GM21825 (cell line): ENCODE measurements around the gene DHCR7.

Source experiments
- ATAC-seq: cut with Tn5 transposase; IDR thresholded peaks from one replicate; pipeline ENCODE4 v1.9.1; 2021; ENCODE audit warnings: mild to moderate bottlenecking, moderate library complexity; ENCODE audit not compliant: unreplicated experiment

DHCR7 gene

GRCh38 chr11:71481101-71481960 lies 33.1 kb upstream of the DHCR7 start:
- no peak for ATAC-seq

GRCh38 chr11:71478528-71478840 lies 30.3 kb upstream of the DHCR7 start:
- ATAC-seq = no peak

GRCh38 chr11:71477641-71478527 lies 29.7 kb upstream of the DHCR7 start:
- no peak for ATAC-seq

DNA sequence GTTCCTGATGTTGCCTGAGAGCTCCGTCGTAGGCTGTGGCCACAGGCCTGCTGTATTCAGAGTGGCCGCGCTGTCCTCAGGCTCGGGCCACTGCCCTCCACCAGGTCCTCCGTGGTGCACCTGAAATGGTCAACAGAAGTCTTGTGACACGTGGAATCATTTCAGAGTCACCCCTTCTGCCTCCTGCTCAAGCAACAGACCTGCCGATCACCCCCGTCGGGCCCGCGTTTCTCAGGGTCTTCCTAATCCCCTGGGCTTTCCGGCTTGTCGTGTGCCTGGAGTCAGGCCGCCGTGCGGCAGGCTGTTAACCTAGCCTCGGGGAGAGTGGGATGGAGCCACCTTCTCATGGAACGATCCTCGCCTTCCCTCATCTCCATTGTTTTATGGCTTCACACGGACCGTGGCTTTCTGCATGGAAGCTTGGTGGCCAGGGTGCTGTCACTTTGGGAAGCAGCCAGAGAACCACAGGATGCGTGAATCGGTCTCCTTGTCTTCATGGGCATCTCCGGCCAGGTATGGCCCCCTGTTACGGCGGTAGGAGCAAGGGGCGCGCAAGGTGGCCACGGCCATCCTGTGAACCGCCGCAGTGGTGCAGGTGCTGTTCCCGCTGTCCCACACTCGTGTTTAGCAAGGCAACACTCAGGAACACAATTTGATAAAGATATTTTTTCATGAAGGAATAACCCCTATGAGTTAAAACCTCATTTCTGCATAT lies 28.9 kb upstream of the DHCR7 start:
- no peak for ATAC-seq

GRCh38 chr11:71476031-71476430 lies 27.8 kb upstream of the DHCR7 start:
- ATAC-seq = no peak

DNA sequence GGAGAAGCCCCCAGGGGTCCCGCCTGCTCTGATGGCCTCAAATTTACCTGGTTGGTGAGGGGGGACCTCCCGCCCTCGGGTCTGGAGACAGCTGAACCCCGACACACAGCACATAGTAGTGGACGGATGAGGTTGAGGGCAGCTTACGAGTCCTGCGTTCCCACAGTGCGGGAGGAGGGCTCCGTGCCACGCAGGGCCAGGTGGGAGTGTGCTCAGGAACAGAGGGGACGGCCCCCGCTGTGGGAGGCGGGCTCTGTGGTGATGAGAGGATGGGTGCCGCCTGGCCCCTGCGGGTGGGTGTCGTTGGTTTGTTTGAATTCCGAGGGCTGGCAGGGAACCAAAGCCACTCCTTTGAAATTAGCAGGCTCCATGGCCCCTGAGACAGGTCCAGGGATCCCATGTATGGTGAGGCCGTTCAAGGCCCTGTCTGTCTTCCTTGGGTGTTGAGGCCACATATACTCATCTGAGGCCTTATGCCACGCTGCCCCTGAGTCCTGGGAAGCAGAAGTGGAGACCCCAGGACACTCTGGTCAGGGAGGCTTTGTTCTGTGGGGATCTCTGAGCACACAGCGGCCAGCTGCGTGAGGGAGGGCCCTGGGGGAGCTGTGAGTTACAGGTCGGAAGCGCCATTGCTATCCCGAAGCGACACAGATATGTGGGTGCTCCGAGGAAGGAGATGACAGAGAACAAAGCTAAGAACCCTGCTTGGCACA lies 26.7 kb upstream of the DHCR7 start:
- ATAC-seq = no peak

GRCh38 chr11:71474141-71474770 lies 26.1 kb upstream of the DHCR7 start:
- no peak for ATAC-seq

GRCh38 chr11:71473793-71474080 lies 25.5 kb upstream of the DHCR7 start:
- ATAC-seq = no peak

GRCh38 chr11:71472941-71473792 lies 25.0 kb upstream of the DHCR7 start:
- no peak for ATAC-seq

DNA sequence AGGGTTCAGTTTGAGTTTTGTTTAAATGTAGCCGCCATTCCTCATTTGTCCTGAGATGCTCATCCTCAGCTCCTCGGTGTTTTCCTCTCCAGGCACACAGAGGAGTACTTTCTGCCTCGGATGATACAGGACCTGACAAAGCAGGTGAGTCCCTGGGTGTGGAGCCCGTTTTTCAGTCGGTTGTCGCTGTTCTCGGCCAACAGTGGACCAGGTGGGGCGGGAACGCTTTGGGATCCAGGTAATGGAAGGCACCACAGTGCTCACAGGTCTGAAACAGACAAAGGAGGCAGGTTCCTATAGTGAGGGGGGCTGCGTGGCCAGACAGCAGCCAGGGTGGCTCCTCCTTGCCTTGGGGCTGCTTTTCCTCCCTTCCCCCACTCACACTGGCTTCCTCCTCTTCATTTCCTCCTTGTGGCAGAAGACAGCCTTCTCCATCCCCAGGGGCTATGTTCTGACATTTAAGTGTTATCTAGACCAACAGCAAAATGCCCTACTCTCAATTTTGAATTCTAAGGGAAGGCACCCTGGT lies 24.2 kb upstream of the DHCR7 start:
- ATAC-seq = no peak

GRCh38 chr11:71470946-71471345 lies 22.8 kb upstream of the DHCR7 start:
- ATAC-seq = no peak

DNA sequence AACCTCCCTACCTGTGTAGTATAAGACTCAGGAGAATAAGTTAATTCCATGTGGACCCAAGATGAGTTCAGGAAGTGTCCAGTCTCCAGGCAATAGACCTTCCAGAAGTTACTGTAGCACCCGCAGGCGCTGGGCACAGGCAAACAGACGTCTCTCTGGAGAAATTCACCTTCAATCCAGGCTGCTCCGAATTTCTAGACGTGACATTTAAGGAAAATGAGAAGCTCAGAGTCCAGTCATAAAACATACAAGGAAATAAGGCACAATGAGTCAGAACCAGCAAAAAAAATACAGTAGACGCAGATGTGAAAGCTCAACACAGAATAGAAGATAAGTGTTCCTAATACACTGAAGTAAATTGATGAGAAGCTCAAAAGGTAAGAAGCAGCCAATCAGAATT lies 19.0 kb upstream of the DHCR7 start:
- ATAC-seq = no peak

- ATAC-seq = no peak
Observed at GRCh38 chr11:71466358-71466757, 18.2 kb upstream of the DHCR7 start.

- no peak for ATAC-seq
Observed at GRCh38 chr11:71465054-71465453, 16.9 kb upstream of the DHCR7 start.

DNA sequence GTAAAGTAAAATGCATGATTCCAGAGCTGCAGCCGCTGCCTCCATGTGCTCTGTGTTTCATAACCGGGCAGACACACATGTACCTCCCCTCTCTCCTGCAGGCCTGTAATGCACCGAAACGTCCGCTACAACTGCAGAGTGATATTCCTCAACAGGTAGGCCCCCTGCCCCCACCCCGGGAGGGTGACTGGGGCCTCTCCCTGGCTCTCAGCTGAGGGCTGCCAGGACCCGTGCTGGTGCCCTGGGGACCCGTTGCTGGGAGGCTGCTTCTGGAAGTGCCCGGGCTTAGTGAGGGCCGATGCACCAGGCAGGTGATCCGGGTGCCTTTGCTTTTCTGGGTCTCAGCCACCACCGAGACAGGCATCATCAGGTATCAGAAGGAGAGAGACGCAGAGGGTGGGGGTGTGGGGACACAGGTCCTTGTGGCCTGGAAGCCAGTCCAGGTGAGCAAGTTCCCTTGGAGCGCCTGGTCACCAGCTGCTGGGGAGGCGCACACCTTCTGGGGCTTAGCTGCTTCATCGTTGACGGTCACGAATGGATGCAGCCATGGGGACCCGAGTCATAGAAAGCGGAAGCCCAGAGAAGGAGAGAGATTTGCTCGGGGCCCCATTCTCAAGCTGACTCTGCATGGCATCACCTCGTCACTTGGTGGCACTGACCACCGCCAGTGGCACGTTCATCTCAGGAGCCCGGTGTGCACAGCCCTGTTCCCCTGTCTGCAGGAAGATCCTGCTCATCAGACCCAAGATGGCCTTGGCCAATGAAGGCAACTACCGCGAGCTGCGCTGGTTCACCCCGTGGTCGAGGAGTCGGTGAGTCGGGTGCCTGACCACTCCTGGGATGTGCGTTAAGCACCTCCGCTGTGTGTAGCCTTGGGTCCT lies 15.4 kb upstream of the DHCR7 start:
- ATAC-seq = no peak

DNA sequence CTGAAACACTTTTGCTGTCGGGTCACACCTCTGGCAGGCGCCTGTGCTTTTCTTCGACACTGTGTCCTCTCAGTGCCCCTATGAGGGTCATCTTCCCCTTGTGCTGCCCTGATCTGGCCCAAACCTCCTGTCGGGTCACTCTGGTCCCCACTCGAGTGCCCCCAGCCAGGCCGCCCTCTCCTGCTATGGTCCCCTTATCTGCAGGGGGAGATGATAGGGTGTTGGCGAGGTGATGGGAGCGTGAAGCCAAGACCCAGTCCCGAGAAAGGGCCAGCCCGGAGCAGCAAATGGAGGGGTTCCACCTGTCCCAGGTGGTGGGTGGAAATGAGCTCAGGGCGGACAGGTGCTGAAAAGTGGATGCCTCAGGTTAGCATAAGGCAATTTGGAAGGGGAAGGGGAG lies 14.5 kb upstream of the DHCR7 start:
- ATAC-seq = no peak

DNA sequence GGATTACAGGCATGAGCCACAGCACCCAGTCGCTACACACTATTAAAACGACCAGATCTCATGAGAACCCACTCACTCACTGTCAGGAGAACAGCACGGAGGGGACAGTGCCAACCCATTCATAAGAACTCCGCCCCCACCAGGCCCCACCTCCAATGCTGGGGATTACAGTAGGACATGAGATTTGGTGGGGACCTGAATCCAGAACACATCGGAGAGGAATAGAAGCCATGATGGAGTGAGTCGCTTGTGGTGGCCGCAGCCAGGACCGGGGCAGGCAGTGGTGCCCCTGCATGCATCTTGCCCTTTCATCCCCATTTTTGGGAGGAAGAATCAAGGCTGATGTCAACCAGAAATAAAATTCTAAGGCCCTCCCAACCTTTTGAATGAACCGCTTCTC lies 13.5 kb upstream of the DHCR7 start:
- no peak for ATAC-seq

- ATAC-seq = no peak
Observed at GRCh38 chr11:71459767-71460320, 11.7 kb upstream of the DHCR7 start.
